ENCODE results near the gene FAM131C. TPM values are rescaled to one million over a fixed set of nuclear protein-coding genes. Genes with fewer than 3 reads are reported as not detected.

FAM131C gene
- total RNA-seq, 1 experiment from 2014 or later: 0.41 TPM

- no peaks in the 10 kb centered on the region for H3K4me1 Mint-ChIP-seq (ENCODE audit: low read depth, unreplicated experiment)
- Histone ChIP-seq H3K4me1 (peaks cover 8% of the 10 kb centered on the region; the same call in 1 of the 2 replicates), H3K4me3 (ENCODE audit: low read depth, low read length) (no peak overlapping the region), H3K27me3 (replicated peaks; ENCODE audit: control insufficient read depth, insufficient read depth, low read length) (no peaks in the 10 kb centered on the region), H3K9me3 (no peaks in the 10 kb centered on the region), H3K36me3 (ENCODE audit: control insufficient read depth, insufficient read depth, low read length) (no peaks in the 10 kb centered on the region)
- no peak overlapping the region for H3K27ac Mint-ChIP-seq (ENCODE audit: unreplicated experiment)
- H3K4me3 Mint-ChIP-seq (ENCODE audit: unreplicated experiment): no peak overlapping the region
- no peak for DNase-seq
- no peaks in the 10 kb centered on the region for H3K27me3 Mint-ChIP-seq (ENCODE audit: insufficient read depth, unreplicated experiment)
- ChIA-PET POLR2A (no interaction called here), CTCF (no interaction called here)
- peaks cover 5% of the 10 kb centered on the region for H3K36me3 Mint-ChIP-seq (ENCODE audit: insufficient read depth, unreplicated experiment)
- intact Hi-C loops (cut with micrococcal nuclease; ENCODE audit: unreplicated experiment): no loop called here
- H3K9me3 Mint-ChIP-seq (ENCODE audit: unreplicated experiment): no peaks in the 10 kb centered on the region
- BruUV-seq (replicated peaks): no TSS peak
- no peak for TF ChIP-seq CTCF (IDR thresholded peaks at IDR 0.05; ENCODE audit: insufficient read depth in 1 of 2, low read depth in 1 of 2, low read length in 1 of 2, severe bottlenecking in 1 of 2, unreplicated experiment in 1 of 2)
Observed at GRCh38 chr1:16115468-16115983, 42.1 kb upstream of the FAM131C start.

GRCh38 chr1:16114527-16115467 lies 41.3 kb upstream of the FAM131C start:
- BruUV-seq (replicated peaks): no TSS peak
- no peaks in the 10 kb centered on the region for H3K9me3 Mint-ChIP-seq (ENCODE audit: unreplicated experiment)

More at GRCh38 chr1:16114527-16115467, 41.3 kb upstream of the FAM131C start:
- H3K36me3 ChIP-seq (ENCODE audit: control insufficient read depth, insufficient read depth, low read length): no peaks in the 10 kb centered on the region
- H3K9me3 ChIP-seq: no peaks in the 10 kb centered on the region
- TF ChIP-seq CTCF (IDR thresholded peaks at IDR 0.05; ENCODE audit: insufficient read depth in 1 of 2, low read depth in 1 of 2, low read length in 1 of 2, severe bottlenecking in 1 of 2, unreplicated experiment in 1 of 2): no peak
- POLR2A ChIA-PET: no interaction called here
- Mint-ChIP-seq H3K4me1 (ENCODE audit: low read depth, unreplicated experiment) (no peaks in the 10 kb centered on the region), H3K36me3 (ENCODE audit: insufficient read depth, unreplicated experiment) (peaks cover 5% of the 10 kb centered on the region), H3K4me3 (ENCODE audit: unreplicated experiment) (no peak overlapping the region), H3K27me3 (ENCODE audit: insufficient read depth, unreplicated experiment) (no peaks in the 10 kb centered on the region), H3K27ac (ENCODE audit: unreplicated experiment) (no peak overlapping the region)
- H3K4me3 ChIP-seq (ENCODE audit: low read depth, low read length): no peak overlapping the region
- DNase-seq: no peak
- no peaks in the 10 kb centered on the region for H3K27me3 ChIP-seq (replicated peaks; ENCODE audit: control insufficient read depth, insufficient read depth, low read length)
- CTCF ChIA-PET: no interaction called here
- intact Hi-C loops (cut with micrococcal nuclease; ENCODE audit: unreplicated experiment): no loop called here
- peaks cover 8% of the 10 kb centered on the region; the same call in 1 of the 2 replicates for H3K4me1 ChIP-seq

All from Caco-2 (cell line).